Smooth muscle cell of the brain vasculature (primary cell): ENCODE measurements around the gene HSP90AB1.

Experiments
- DNase-seq: peaks from one replicate; pipeline ENCODE4 v3.0.0-alpha.2; 2012; ENCODE audit warnings: low read depth, low spot score

Gene HSP90AB1

DNA sequence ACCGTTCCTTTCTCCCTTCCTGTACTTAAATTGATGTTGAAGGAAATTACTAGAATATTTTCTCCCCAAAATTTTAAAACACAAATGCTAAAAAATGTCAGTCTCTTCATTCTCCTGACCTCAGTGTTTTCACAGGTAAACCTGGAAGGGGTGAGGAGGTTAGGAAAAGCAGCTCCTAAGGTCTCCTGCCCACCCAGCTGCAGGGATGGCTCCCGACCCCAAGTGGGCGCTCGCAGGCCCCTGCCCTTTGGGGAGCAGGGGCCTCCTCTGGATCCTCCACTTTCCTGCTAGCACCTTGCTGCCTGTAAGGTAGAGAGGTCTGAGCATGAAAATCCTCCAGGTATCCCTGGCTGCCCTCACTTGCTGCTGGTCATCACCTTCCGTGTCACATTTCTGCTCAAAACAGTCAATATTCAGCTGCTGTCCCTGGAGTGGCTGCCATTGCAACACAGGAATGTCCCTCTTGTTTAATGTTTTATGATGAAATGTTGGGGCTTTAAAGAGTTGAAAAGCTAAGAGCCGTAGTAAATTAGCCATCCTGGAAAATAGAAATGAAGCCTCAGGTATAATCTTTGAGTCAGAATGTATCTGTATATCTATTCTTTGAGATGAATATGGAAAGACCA is 10.9 kb upstream of the HSP90AB1 start:
- no peak for DNase-seq

GRCh38 chr6:44237021-44237812 is 9.7 kb upstream of the HSP90AB1 start:
- no peak for DNase-seq

DNA sequence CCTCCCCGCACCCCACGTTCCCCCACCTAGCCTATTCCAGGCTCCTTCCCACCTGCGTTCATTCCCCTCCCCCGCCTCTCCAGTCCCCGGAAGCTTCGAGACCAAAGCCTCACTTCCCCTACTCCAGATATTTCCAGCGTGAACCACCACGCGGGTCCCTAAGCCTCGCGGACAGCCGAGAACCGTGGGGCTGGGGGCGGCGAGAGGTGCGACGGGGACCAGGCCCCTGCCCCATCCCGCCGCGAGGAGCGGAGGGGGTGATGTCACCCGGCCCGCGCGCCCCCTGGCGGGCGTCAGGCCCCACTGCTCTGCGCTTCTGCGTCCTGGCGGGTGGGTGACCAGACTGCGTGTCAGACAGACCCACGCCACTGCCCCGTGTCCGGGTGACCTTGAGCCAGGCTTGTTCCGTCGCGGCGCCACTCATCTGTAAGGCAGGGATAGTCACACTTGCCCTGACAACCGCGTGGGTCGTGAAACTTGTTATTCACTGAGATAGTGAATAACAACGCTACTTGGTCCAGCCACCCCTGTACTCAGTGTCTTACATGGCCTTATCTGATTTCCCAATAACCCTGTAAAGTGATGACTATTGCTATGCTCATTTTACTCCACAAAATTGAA is 9.0 kb upstream of the HSP90AB1 start:
- no peak for DNase-seq

DNA sequence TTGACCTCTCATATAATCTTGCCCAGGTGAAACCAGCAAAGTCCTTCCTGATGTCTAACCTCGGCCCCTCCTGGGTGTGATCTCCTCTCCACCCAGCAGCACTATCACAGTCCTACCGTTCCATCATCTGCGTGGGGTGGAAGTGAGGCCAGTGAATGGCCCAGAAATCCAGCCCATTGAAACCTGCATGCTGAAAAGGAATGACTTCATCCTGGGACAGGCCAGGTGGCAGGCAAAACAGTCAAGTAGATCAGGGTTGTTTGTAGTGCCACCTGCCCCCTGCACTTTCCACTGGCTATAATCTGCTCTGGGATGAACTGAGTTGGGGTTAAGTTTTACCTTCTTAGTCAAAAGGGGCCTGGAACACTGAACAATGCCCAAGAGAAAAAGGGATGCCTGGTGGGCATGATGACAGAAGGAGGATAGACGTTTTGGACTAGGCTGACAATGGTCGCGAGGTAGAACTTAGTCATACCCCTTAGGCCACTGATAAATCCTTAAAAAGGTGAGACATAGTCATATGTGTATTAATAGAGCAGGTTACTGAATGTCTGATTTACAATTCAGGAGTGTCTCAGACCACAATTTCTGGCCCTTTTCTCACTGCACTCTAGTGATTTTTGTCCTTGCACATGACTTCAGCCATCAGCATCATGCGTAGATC is 8.1 kb upstream of the HSP90AB1 start:
- no peak for DNase-seq

DNA sequence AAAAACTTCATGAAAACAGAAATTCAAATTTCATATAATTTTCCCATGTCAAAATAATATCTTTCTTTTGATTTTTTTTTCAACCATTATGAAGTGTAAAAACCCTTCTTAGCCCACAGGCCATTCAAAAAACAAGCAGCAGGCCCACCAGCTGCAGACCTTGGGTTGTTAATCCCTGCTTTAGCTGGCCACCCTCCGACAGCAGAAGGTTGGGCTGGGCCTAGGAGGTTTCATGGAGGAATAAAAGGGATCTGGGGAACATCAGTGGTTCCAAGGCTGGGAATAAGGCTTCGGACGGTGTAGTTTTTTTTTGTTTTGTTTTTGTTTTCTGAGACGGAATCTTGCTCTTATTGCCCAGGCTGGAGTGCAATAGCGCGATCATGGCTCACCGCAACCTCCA is 3.6 kb upstream of the HSP90AB1 start:
- no peak for DNase-seq

GRCh38 chr6:44245391-44245911 is 1.4 kb upstream of the HSP90AB1 start:
- DNase-seq, result no peak

- DNase-seq, result no peak
Observed at GRCh38 chr6:44245912-44246662, 814 bp upstream of the HSP90AB1 start.

- no peak for DNase-seq
Observed at GRCh38 chr6:44247338-44248302, 719 bp downstream of the HSP90AB1 start.

DNA sequence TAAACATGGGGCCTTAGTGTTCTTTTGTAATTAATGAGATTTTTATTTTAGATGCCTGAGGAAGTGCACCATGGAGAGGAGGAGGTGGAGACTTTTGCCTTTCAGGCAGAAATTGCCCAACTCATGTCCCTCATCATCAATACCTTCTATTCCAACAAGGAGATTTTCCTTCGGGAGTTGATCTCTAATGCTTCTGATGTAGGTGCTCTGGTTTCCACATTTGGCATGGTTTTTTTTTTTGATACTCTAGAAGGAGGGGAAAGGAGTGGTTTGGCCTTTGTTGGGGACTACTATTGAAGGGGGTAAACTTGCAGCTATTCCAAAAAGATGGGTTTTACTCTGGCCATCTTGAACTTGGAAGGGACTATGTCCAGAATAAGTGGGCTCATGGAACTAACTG is 1.7 kb downstream of the HSP90AB1 start:
- DNase-seq, result no peak

- DNase-seq, result no peak
Observed at GRCh38 chr6:44249082-44249748, 2.3 kb downstream of the HSP90AB1 start.

GRCh38 chr6:44250067-44250717 is 3.3 kb downstream of the HSP90AB1 start:
- DNase-seq, result no peak

DNA sequence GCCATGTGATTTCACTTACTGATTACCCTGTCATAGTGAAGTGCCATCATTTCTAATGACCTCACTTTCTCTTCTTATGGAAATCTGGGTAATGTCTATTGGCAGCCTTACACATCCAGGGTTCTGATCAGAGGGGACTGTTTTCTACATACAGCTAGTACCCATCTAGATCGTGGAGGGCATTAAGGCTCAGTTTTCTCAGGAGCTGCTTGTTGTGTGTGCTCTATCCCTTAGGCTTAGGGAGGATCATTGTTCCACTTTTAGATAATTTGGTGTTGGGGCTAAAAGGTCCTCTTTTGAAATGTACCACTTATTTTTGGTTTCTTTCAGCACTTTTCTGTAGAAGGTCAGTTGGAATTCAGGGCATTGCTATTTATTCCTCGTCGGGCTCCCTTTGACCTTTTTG is 3.8 kb downstream of the HSP90AB1 start:
- no peak for DNase-seq

DNA sequence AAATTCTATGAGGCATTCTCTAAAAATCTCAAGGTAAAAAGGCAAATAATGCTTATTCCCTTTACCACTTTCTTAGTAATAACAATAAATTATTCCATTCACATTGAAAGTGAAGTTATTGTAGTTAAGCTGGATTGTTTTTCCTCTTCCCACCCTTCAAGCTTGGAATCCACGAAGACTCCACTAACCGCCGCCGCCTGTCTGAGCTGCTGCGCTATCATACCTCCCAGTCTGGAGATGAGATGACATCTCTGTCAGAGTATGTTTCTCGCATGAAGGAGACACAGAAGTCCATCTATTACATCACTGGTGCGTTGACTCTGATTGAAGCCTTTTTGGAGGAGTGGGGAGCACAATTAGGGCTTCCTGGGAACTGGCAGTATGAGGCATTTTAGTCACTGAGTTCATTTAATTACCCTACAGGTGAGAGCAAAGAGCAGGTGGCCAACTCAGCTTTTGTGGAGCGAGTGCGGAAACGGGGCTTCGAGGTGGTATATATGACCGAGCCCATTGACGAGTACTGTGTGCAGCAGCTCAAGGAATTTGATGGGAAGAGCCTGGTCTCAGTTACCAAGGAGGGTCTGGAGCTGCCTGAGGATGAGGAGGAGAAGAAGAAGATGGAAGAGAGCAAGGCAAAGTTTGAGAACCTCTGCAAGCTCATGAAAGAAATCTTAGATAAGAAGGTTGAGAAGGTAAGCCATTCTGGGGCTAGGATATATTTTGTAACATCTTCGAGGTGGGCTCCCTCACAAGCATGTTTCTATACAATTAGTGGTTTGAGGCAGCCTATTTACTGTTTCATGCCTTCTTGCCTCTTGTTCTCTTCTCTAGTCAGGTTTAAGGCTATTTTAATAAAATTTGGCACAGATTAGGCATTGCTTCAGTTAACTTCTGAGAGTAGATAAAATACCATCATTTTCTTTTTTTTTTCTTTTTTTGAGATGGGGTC is 4.9 kb downstream of the HSP90AB1 start:
- no peak for DNase-seq

- no peak for DNase-seq
Observed at GRCh38 chr6:44253307-44254101, 6.6 kb downstream of the HSP90AB1 start.

DNA sequence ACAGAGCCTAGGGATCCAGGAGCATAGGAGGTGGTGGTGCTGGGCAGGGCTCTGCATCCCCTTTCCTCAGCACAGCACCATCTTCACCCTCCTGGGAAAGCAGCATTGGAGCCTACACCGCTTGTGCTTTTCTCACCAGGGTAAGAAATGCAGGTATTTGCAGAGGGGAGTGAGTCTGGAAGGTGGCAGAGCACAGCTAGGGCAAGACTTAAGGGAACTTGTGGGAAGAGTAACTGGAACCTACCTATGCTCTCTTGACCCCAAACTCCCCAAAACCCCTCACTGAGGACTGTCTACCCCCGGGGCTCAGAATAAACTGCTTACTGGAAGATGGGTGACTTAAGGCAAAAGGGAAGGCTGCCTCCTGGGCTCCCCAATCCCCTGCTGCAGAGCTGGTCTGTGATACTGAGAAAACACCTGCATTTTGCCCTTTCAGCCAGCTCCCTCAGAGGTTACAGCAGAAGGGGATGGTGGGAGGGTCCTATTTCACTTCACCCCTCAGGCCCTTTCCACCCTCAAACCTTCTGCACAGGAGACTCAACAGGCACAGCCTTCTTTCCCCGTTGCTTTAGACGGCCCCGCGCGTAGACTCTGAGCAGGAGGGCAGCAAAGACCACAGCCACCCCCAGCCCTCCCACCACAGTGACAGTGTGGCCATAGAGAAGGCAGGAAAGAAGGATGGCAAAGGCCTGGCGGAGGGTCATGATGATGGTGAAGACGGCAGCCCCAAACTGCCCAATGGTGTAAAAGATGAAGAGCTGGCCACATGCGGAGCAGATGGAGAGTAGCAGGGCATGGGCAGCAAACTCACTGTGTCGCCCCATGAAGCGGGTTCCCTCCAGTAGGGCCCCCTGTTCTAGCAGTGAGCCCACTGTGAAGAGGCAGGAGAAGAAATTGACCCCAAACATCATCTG is 7.5 kb downstream of the HSP90AB1 start:
- no peak for DNase-seq
